Body of pancreas (tissue), 4 donors: Measurements from ENCODE around the gene JPH2. TPM values are rescaled to one million over a fixed set of nuclear protein-coding genes. Genes with fewer than 3 reads are reported as not detected.

Source experiments
- ATAC-seq: fragments of 150-250 bp; one replicate; pipeline ENCODE4 v1.9.1; 2016
- DNase-seq, 4 donors: peaks; one replicate each; pipeline ENCODE4 v3.0.0-alpha.2; 2019
- H3K27ac ChIP-seq, 4 donors: fragments of 200-600 bp; sonication (generic); 1 replicate in 3 of 4; 2 replicates in 1 of 4; pipeline versions ENCODE4 v1.5.1 to v1.6.1; 2016 to 2019; ENCODE audit warnings: mild to moderate bottlenecking in 1 of 4, mixed read lengths in 1 of 4, moderate library complexity in 1 of 4
- H3K27me3 ChIP-seq, 2 donors: fragments of 200-600 bp; sonication (generic); one replicate each; pipeline ENCODE4 v1.6.0; 2016; ENCODE audit warnings: mild to moderate bottlenecking in 1 of 2
- H3K36me3 ChIP-seq, 2 donors: fragments of 200-600 bp; sonication (generic); replicated peaks in 1 of 2; 2 replicates each; pipeline ENCODE4 v1.5.1; 2016; ENCODE audit warnings: low read depth in 2 of 2; ENCODE audit not compliant: insufficient read depth in 1 of 2
- H3K4me1 ChIP-seq: fragments of 200-600 bp; sonication (generic); one replicate; pipeline ENCODE4 v1.6.0; 2016
- H3K4me3 ChIP-seq, 2 donors: fragments of 200-600 bp; sonication (generic); 1 replicate in 1 of 2; 2 replicates in 1 of 2; pipeline ENCODE4 v1.5.1; 2016 to 2019
- H3K9me3 ChIP-seq, 3 donors: fragments of 200-600 bp; sonication (generic); 1 replicate in 2 of 3; 2 replicates in 1 of 3; pipeline ENCODE4 v1.5.1; 2016
- CTCF ChIP-seq, 7 experiments: fragments of 450-650 bp in 4 of 7; fragments of 200-600 bp in 3 of 7; sonication (generic) in 3 of 7; IDR thresholded peaks; one replicate each; pipeline ENCODE4 v1.5.1; 2016 to 2019; ENCODE audit warnings: antibody characterized with exemption in 7 of 7
- POLR2A ChIP-seq, 3 donors: fragments of 450-650 bp; IDR thresholded peaks; one replicate each; pipeline ENCODE4 v1.6.1; 2016; ENCODE audit warnings: antibody characterized with exemption in 3 of 3, mild to moderate bottlenecking in 2 of 3
- WGBS, 2 donors: methylation state at CpG; one replicate each; pipeline ENCODE4 v1.1.5; 2017; 5-methylcytosine and 5-hydroxymethylcytosine counted together
- intact Hi-C: fragments of 100-400 bp; cut with DNase I; formaldehyde crosslinking; loops from one replicate; pipeline ENCODE4 v1.15.1; 2023
- total RNA-seq, 2 donors: library from RNA; depleted of rRNA; stranded (reverse); fragments of >200 nt; gene quantifications; one replicate each; pipeline ENCODE4 v1.1.0, GENCODE V29; 2016

JPH2 gene
- total RNA-seq, 2 donors from 2014 or later: 1.6 to 2.1 TPM

GRCh38 chr20:44083220-44083933 lies 103.6 kb downstream of the JPH2 start:
- intact Hi-C loops: loop anchor here (5.0 kb wide), 2 partner anchors 331 to 636 kb away; no protein-coding TSS in a partner anchor
- no peaks in the 10 kb centered on the region for H3K4me1 ChIP-seq
- DNase-seq (no peak), ATAC-seq (no peak)
- H3K36me3 ChIP-seq: no peaks in the 10 kb centered on the region
- WGBS, 2 donors: 57 to 64% methylated on average over 4 to 10 of the region's 10 CpGs
- H3K27ac ChIP-seq: no peak overlapping the region
- H3K9me3 ChIP-seq: no peaks in the 10 kb centered on the region
- H3K27me3 ChIP-seq: no peaks in the 10 kb centered on the region
- H3K4me3 ChIP-seq: no peak overlapping the region
- TF ChIP-seq CTCF (IDR thresholded peaks at IDR 0.05) (no peak), POLR2A (IDR thresholded peaks at IDR 0.05) (no peak)

- Histone ChIP-seq H3K36me3 (no peaks in the 10 kb centered on the region), H3K27ac (no peak overlapping the region), H3K27me3 (no peaks in the 10 kb centered on the region), H3K4me1 (no peaks in the 10 kb centered on the region), H3K9me3 (no peaks in the 10 kb centered on the region), H3K4me3 (no peak overlapping the region)
- intact Hi-C loops: loop anchor here (5.0 kb wide), 2 partner anchors 330 to 635 kb away; no protein-coding TSS in a partner anchor
- 55 to 61% methylated on average over 3 to 5 of the region's 5 CpGs for WGBS, 2 donors
- DNase-seq: no peak
- no peak for TF ChIP-seq POLR2A (IDR thresholded peaks at IDR 0.05)
- no peak for TF ChIP-seq CTCF (IDR thresholded peaks at IDR 0.05)
- ATAC-seq: no peak
Measured at GRCh38 chr20:44081888-44082287, 105.1 kb downstream of the JPH2 start.

- ATAC-seq (no peak), DNase-seq (no peak)
- TF ChIP-seq CTCF (IDR thresholded peaks at IDR 0.05) (no peak), POLR2A (IDR thresholded peaks at IDR 0.05) (no peak)
- Histone ChIP-seq H3K27me3 (no peaks in the 10 kb centered on the region), H3K36me3 (no peaks in the 10 kb centered on the region), H3K27ac (no peak overlapping the region), H3K9me3 (no peaks in the 10 kb centered on the region), H3K4me3 (no peak overlapping the region), H3K4me1 (no peaks in the 10 kb centered on the region)
- intact Hi-C loops: loop anchor here (5.0 kb wide), 2 partner anchors 329 to 634 kb away; no protein-coding TSS in a partner anchor
- 33 to 46% methylated on average over 1 to 4 of the region's 4 CpGs for WGBS, 2 donors
Measured at GRCh38 chr20:44081476-44081875, 105.5 kb downstream of the JPH2 start.

GRCh38 chr20:44080646-44081267 lies 106.2 kb downstream of the JPH2 start:
- Histone ChIP-seq H3K4me1 (no peaks in the 10 kb centered on the region), H3K36me3 (no peaks in the 10 kb centered on the region), H3K4me3 (no peak overlapping the region), H3K9me3 (no peaks in the 10 kb centered on the region), H3K27me3 (no peaks in the 10 kb centered on the region), H3K27ac (no peak overlapping the region)
- DNase-seq (peak; percentile 79 to 86 (median 81)), ATAC-seq (peak; percentile 93)
- TF ChIP-seq POLR2A (IDR thresholded peaks at IDR 0.05) (no peak), CTCF (IDR thresholded peaks at IDR 0.05) (peak; percentile 88 to 99 (median 97))
- 11 to 12% methylated on average over 8 of the region's 8 CpGs for WGBS, 2 donors
- intact Hi-C loops: loop anchor here (5.0 kb wide), 2 partner anchors 328 to 633 kb away; no protein-coding TSS in a partner anchor
